ENCODE measurements around the gene FAM177A1. TPM values are rescaled to one million over a fixed set of nuclear protein-coding genes. Genes with fewer than 3 reads are reported as not detected.

FAM177A1 gene
- total and polyA plus RNA-seq, 9 of the 15 experiments (the other 6 are each of a cell fraction or from before 2014, with no cell fraction given) = 7.7 to 36.2 (median 29.9) TPM

Other genes with a start within 250 kb of the FAM177A1 start
- gene BAZ1A, start 170.9 kb upstream of the FAM177A1 start, total RNA-seq (2014; rRNA removed) = 39.1 and 41.3 TPM in 2 replicates
- gene BAZ1A, start 170.9 kb upstream of the FAM177A1 start, total RNA-seq (2014; rRNA removed; fragmentation: Illumina TruSeq; extraction: Trizol) = 64.4 and 77.5 TPM in 2 replicates
- gene BAZ1A, start 170.9 kb upstream of the FAM177A1 start, total RNA-seq (2015; rRNA removed; fragmentation: Illumina TruSeq; extraction: Trizol) = 59.9 and 71.2 TPM in 2 replicates
- gene BAZ1A, start 170.9 kb upstream of the FAM177A1 start, total RNA-seq (2021) = 31.0 and 36.0 TPM in 2 replicates
- 31.2 and 43.8 TPM in 2 replicates for gene BAZ1A, start 170.9 kb upstream of the FAM177A1 start, polyA plus RNA-seq (2011; rRNA removed)
- 42.3 and 51.5 TPM in 2 replicates for gene BAZ1A, start 170.9 kb upstream of the FAM177A1 start, polyA plus RNA-seq (2014; fragmentation: Illumina TruSeq; extraction: Trizol)
- gene BAZ1A, start 170.9 kb upstream of the FAM177A1 start, polyA plus RNA-seq (2014; fragmentation: Nextera tagmentation; extraction: Ambion mirVana) = 10 to 100 TPM; 22.0 to 23.6 TPM
- gene BAZ1A, start 170.9 kb upstream of the FAM177A1 start, polyA plus RNA-seq (2014; rRNA removed) = 31.0 and 37.9 TPM in 2 replicates
- 46.7 and 51.7 TPM in 2 replicates for gene SRP54, start 63.3 kb upstream of the FAM177A1 start, total RNA-seq (2014; rRNA removed)
- gene SRP54, start 63.3 kb upstream of the FAM177A1 start, total RNA-seq (2014; rRNA removed; fragmentation: Illumina TruSeq; extraction: Trizol) = 68.2 and 74.5 TPM in 2 replicates
- gene SRP54, start 63.3 kb upstream of the FAM177A1 start, total RNA-seq (2015; rRNA removed; fragmentation: Illumina TruSeq; extraction: Trizol) = 59.3 and 62.5 TPM in 2 replicates
- 38.7 and 41.6 TPM in 2 replicates for gene SRP54, start 63.3 kb upstream of the FAM177A1 start, total RNA-seq (2021)
- 28.6 and 31.1 TPM in 2 replicates for gene SRP54, start 63.3 kb upstream of the FAM177A1 start, polyA plus RNA-seq (2011; rRNA removed)
- gene SRP54, start 63.3 kb upstream of the FAM177A1 start, polyA plus RNA-seq (2014; fragmentation: Illumina TruSeq; extraction: Trizol) = 64.7 and 69.8 TPM in 2 replicates
- 10 to 100 TPM; 44.1 to 64.5 TPM for gene SRP54, start 63.3 kb upstream of the FAM177A1 start, polyA plus RNA-seq (2014; fragmentation: Nextera tagmentation; extraction: Ambion mirVana)
- gene SRP54, start 63.3 kb upstream of the FAM177A1 start, polyA plus RNA-seq (2014; rRNA removed) = 51.5 and 51.9 TPM in 2 replicates
- 22.7 and 28.9 TPM in 2 replicates for gene PPP2R3C, start 75.7 kb downstream of the FAM177A1 start, total RNA-seq (2014; rRNA removed)
- 24.0 and 24.7 TPM in 2 replicates for gene PPP2R3C, start 75.7 kb downstream of the FAM177A1 start, total RNA-seq (2014; rRNA removed; fragmentation: Illumina TruSeq; extraction: Trizol)
- gene PPP2R3C, start 75.7 kb downstream of the FAM177A1 start, total RNA-seq (2015; rRNA removed; fragmentation: Illumina TruSeq; extraction: Trizol) = 17.9 and 21.3 TPM in 2 replicates
- 15.3 and 18.0 TPM in 2 replicates for gene PPP2R3C, start 75.7 kb downstream of the FAM177A1 start, total RNA-seq (2021)
- gene PPP2R3C, start 75.7 kb downstream of the FAM177A1 start, polyA plus RNA-seq (2011; rRNA removed) = 16.1 and 22.7 TPM in 2 replicates
- gene PPP2R3C, start 75.7 kb downstream of the FAM177A1 start, polyA plus RNA-seq (2014; fragmentation: Illumina TruSeq; extraction: Trizol) = 17.4 and 17.9 TPM in 2 replicates
- 10 to 100 TPM; 41.9 to 43.3 TPM for gene PPP2R3C, start 75.7 kb downstream of the FAM177A1 start, polyA plus RNA-seq (2014; fragmentation: Nextera tagmentation; extraction: Ambion mirVana)
- gene PPP2R3C, start 75.7 kb downstream of the FAM177A1 start, polyA plus RNA-seq (2014; rRNA removed) = 14.7 and 17.2 TPM in 2 replicates
- gene PRORP, start 76.3 kb downstream of the FAM177A1 start, total RNA-seq (2014; rRNA removed) = 21.9 and 23.1 TPM in 2 replicates
- gene PRORP, start 76.3 kb downstream of the FAM177A1 start, total RNA-seq (2014; rRNA removed; fragmentation: Illumina TruSeq; extraction: Trizol) = 34.7 and 42.1 TPM in 2 replicates
- 36.2 and 37.0 TPM in 2 replicates for gene PRORP, start 76.3 kb downstream of the FAM177A1 start, total RNA-seq (2015; rRNA removed; fragmentation: Illumina TruSeq; extraction: Trizol)
- gene PRORP, start 76.3 kb downstream of the FAM177A1 start, total RNA-seq (2021) = 28.9 and 29.5 TPM in 2 replicates
- 31.1 and 40.2 TPM in 2 replicates for gene PRORP, start 76.3 kb downstream of the FAM177A1 start, polyA plus RNA-seq (2011; rRNA removed)
- 31.0 and 45.9 TPM in 2 replicates for gene PRORP, start 76.3 kb downstream of the FAM177A1 start, polyA plus RNA-seq (2014; fragmentation: Illumina TruSeq; extraction: Trizol)
- 10 to 100 TPM; 36.5 to 48.7 TPM for gene PRORP, start 76.3 kb downstream of the FAM177A1 start, polyA plus RNA-seq (2014; fragmentation: Nextera tagmentation; extraction: Ambion mirVana)
- gene PRORP, start 76.3 kb downstream of the FAM177A1 start, polyA plus RNA-seq (2014; rRNA removed) = 24.6 and 28.1 TPM in 2 replicates
- 164 and 210 TPM in 2 replicates for gene PSMA6, start 246.1 kb downstream of the FAM177A1 start, total RNA-seq (2014; rRNA removed)
- 234 and 271 TPM in 2 replicates for gene PSMA6, start 246.1 kb downstream of the FAM177A1 start, total RNA-seq (2014; rRNA removed; fragmentation: Illumina TruSeq; extraction: Trizol)
- gene PSMA6, start 246.1 kb downstream of the FAM177A1 start, total RNA-seq (2015; rRNA removed; fragmentation: Illumina TruSeq; extraction: Trizol) = 279 and 288 TPM in 2 replicates
- 258 and 274 TPM in 2 replicates for gene PSMA6, start 246.1 kb downstream of the FAM177A1 start, total RNA-seq (2021)
- gene PSMA6, start 246.1 kb downstream of the FAM177A1 start, polyA plus RNA-seq (2011; rRNA removed) = 318 and 452 TPM in 2 replicates
- 292 and 301 TPM in 2 replicates for gene PSMA6, start 246.1 kb downstream of the FAM177A1 start, polyA plus RNA-seq (2014; fragmentation: Illumina TruSeq; extraction: Trizol)
- gene PSMA6, start 246.1 kb downstream of the FAM177A1 start, polyA plus RNA-seq (2014; fragmentation: Nextera tagmentation; extraction: Ambion mirVana) = 100 to 1,000 TPM; 922 to 952 TPM
- 274 and 283 TPM in 2 replicates for gene PSMA6, start 246.1 kb downstream of the FAM177A1 start, polyA plus RNA-seq (2014; rRNA removed)

All from K562 (cell line).